HepG2 (cell line): ENCODE measurements around the gene WNK1. TPM values are rescaled to one million over a fixed set of nuclear protein-coding genes. Genes with fewer than 3 reads are reported as not detected.

Source experiments
- ATAC-seq: fragments of 200-7000 bp; cut with Tn5 transposase; 3 replicates; pipeline ENCODE4 v1.9.1; 2020; ENCODE audit warnings: mild to moderate bottlenecking, moderate library complexity
- BruUV-seq: library from RNA; stranded (reverse); fragments of 400-500 nt; replicated peaks from 2 replicates; lab custom pipeline; 2021; lab: Mats Ljungman, UMichigan
- CTCF ChIA-PET: fragments of 300-600 bp; formaldehyde crosslinking; extraction: SDS; loops from one replicate; lab custom pipeline; 2021; ENCODE audit warnings: low total read pairs, inconsistent platforms, low intra/inter-chr PET ratio; lab: Yijun Ruan, JAX
- POLR2A ChIA-PET: fragments of 350-600 bp; sonication (Branson Sonifier 250); formaldehyde crosslinking; loops from one replicate; lab custom pipeline; 2020; ENCODE audit warnings: antibody characterized with exemption, inconsistent platforms; lab: Yijun Ruan, JAX
- DNase-seq: peaks from one replicate; pipeline ENCODE4 v3.0.0-alpha.2; 2015; ENCODE audit warnings: low spot score
- FAIRE-seq: peaks from 3 replicates; lab custom pipeline; 2011; peaks lifted over from hg19 to GRCh38; lab: Jason Lieb, UNC
- H2AFZ ChIP-seq: one replicate; pipeline ENCODE4 v1.6.1; 2011; ENCODE audit warnings: low read length, inconsistent platforms
- H3K27ac ChIP-seq: fragments of 300-600 bp; 3 replicates; pipeline ENCODE4 v1.8.0; 2011; ENCODE audit warnings: mixed run types, mild to moderate bottlenecking, mixed read lengths, low read length, inconsistent platforms; ENCODE audit not compliant: insufficient read depth; ENCODE audit errors: extremely low read length
- H3K27me3 ChIP-seq, 2 experiments: fragments of 200-600 bp in 1 of 2; 2 replicates in 1 of 2; 3 replicates in 1 of 2; pipeline versions ENCODE4 v1.6.0 to v1.8.0; 2011; ENCODE audit warnings: low read length in 2 of 2, mild to moderate bottlenecking in 2 of 2, moderate library complexity in 2 of 2, inconsistent platforms in 1 of 2; ENCODE audit not compliant: insufficient read depth in 2 of 2, control insufficient read depth in 1 of 2
- H3K36me3 ChIP-seq, 2 experiments: fragments of 200-600 bp in 1 of 2; replicated peaks in 1 of 2; 2 replicates in 1 of 2; 3 replicates in 1 of 2; pipeline versions ENCODE4 v1.5.1 to v1.8.0; 2011; ENCODE audit warnings: low read length in 2 of 2, inconsistent platforms in 1 of 2; ENCODE audit not compliant: insufficient read depth in 2 of 2, control insufficient read depth in 1 of 2
- H3K4me1 ChIP-seq: 2 replicates; pipeline ENCODE4 v1.5.1; 2012; ENCODE audit warnings: low read length, inconsistent platforms; ENCODE audit not compliant: insufficient read depth
- H3K4me2 ChIP-seq: 2 replicates; pipeline ENCODE4 v1.6.0; 2011; ENCODE audit warnings: low read depth, low read length, inconsistent platforms
- H3K4me3 ChIP-seq, 3 experiments: fragments of 200-600 bp in 1 of 3; sonication (generic), shearing (Covaris generic) in 1 of 3; replicated peaks in 1 of 3; 2 replicates each; pipeline ENCODE4 v1.5.1; 2011 to 2016; ENCODE audit warnings: low read length in 3 of 3, inconsistent platforms in 2 of 3, low read depth in 2 of 3, mild to moderate bottlenecking in 2 of 3, control low read depth in 1 of 3, mixed read lengths in 1 of 3; ENCODE audit not compliant: insufficient read depth in 1 of 3
- H3K79me2 ChIP-seq: one replicate; pipeline ENCODE4 v1.6.1; 2011; ENCODE audit warnings: low read length, inconsistent platforms; ENCODE audit not compliant: insufficient read depth
- H3K9ac ChIP-seq: 2 replicates; pipeline ENCODE4 v1.6.0; 2011; ENCODE audit warnings: mild to moderate bottlenecking, low read depth, low read length, inconsistent platforms; ENCODE audit not compliant: insufficient read depth
- H3K9me3 ChIP-seq: 2 replicates; pipeline ENCODE4 v1.5.1; 2012; ENCODE audit warnings: mild to moderate bottlenecking, low read length
- H4K20me1 ChIP-seq: 2 replicates; pipeline ENCODE4 v1.6.0; 2011; ENCODE audit warnings: inconsistent platforms, mild to moderate bottlenecking, low read length, moderate library complexity; ENCODE audit not compliant: insufficient read depth
- CENPX ChIP-seq: sonication (generic); formaldehyde crosslinking; IDR thresholded peaks from 2 replicates; pipeline ENCODE4 v1.9.0; 2021; ENCODE audit warnings: mild to moderate bottlenecking, missing genetic modification reagents, moderate library complexity
- EED ChIP-seq: sonication (generic); formaldehyde crosslinking; IDR thresholded peaks from 2 replicates; pipeline ENCODE4 v1.5.0; 2020; ENCODE audit warnings: mild to moderate bottlenecking, missing genetic modification reagents
- HBP1 ChIP-seq: IDR thresholded peaks from 2 replicates; pipeline ENCODE4 v1.6.1; 2016; ENCODE audit warnings: low read depth, control low read depth
- HHEX ChIP-seq: IDR thresholded peaks from 2 replicates; pipeline ENCODE4 v1.6.1; 2016; ENCODE audit warnings: control low read depth
- HNF4G ChIP-seq, 2 experiments: sonication (generic) in 1 of 2; formaldehyde crosslinking in 1 of 2; IDR thresholded peaks; 2 replicates each; pipeline versions ENCODE4 v1.4.0 to v1.6.1; 2011 to 2020; ENCODE audit warnings: borderline replicate concordance in 2 of 2, low read depth in 2 of 2, mild to moderate bottlenecking in 2 of 2, low read length in 1 of 2, missing genetic modification reagents in 1 of 2, moderate library complexity in 1 of 2
- JUND ChIP-seq: sonication (generic); formaldehyde crosslinking; IDR thresholded peaks from 2 replicates; pipeline ENCODE4 v1.8.0; 2022; ENCODE audit warnings: mild to moderate bottlenecking, missing genetic modification reagents
- KDM2A ChIP-seq: sonication (generic); formaldehyde crosslinking; IDR thresholded peaks from 2 replicates; pipeline ENCODE4 v1.4.0; 2020; ENCODE audit warnings: low read depth, missing genetic modification reagents, borderline replicate concordance
- KDM6A ChIP-seq: IDR thresholded peaks from 2 replicates; pipeline ENCODE4 v1.6.1; 2016; ENCODE audit warnings: low read depth
- NPAS2 ChIP-seq: sonication (generic); formaldehyde crosslinking; IDR thresholded peaks from 2 replicates; pipeline ENCODE4 v1.8.0; 2022; ENCODE audit warnings: mild to moderate bottlenecking, missing genetic modification reagents, borderline replicate concordance
- PATZ1 ChIP-seq: sonication (generic); formaldehyde crosslinking; IDR thresholded peaks from 2 replicates; pipeline ENCODE4 v1.4.0; 2020; ENCODE audit warnings: missing genetic modification reagents
- SALL2 ChIP-seq: sonication (generic); formaldehyde crosslinking; IDR thresholded peaks from 2 replicates; pipeline ENCODE4 v1.8.1; 2023; ENCODE audit warnings: mild to moderate bottlenecking, missing genetic modification reagents, inconsistent platforms
- ZFP1 ChIP-seq: IDR thresholded peaks from 2 replicates; pipeline ENCODE4 v1.6.1; 2016
- ZNF30 ChIP-seq: sonication (generic); formaldehyde crosslinking; IDR thresholded peaks from 2 replicates; pipeline ENCODE4 v1.5.0; 2020; ENCODE audit warnings: mild to moderate bottlenecking, missing genetic modification reagents
- ZNF580 ChIP-seq: IDR thresholded peaks from 2 replicates; pipeline ENCODE4 v1.6.1; 2016; ENCODE audit warnings: low read depth, borderline replicate concordance
- WGBS: methylation state at CpG from one replicate; pipeline ENCODE4 v1.1.6; 2017; ENCODE audit warnings: low lambda C conversion rate; 5-methylcytosine and 5-hydroxymethylcytosine counted together
- in situ Hi-C: cut with HindIII; loops from 2 replicates; pipeline ENCODE4 v1.10.0; 2017; ENCODE audit warnings: low pct_unique_long_range_greater_than_20kb; ENCODE audit not compliant: extremely low pct_ligation_motif_present
- intact Hi-C: fragments of 100-400 bp; cut with micrococcal nuclease; formaldehyde crosslinking; loops from one replicate; pipeline ENCODE4 v1.10.0; 2022; ENCODE audit not compliant: unreplicated experiment
- polyA plus RNA-seq, 8 experiments: library from polyadenylated mRNA; depleted of rRNA in 3 of 8; stranded (reverse) in 7 of 8; unstranded in 1 of 8; fragments of >200 nt; fragmentation: Illumina TruSeq in 4 of 8; extraction: Trizol in 4 of 8; gene quantifications; 2 replicates each; pipeline versions ENCODE4 v1.2.1 to v1.2.3, GENCODE V29; 2011 to 2016; ENCODE audit warnings: low read depth in 4 of 8, missing spikeins in 1 of 8, mixed read lengths in 1 of 8; ENCODE audit not compliant: insufficient read depth in 1 of 8
- total RNA-seq, 5 experiments: library from RNA; depleted of rRNA; stranded (reverse); fragments of >200 nt; fragmentation: Illumina TruSeq; extraction: Trizol; gene quantifications; 2 replicates each; pipeline ENCODE4 v1.2.3, GENCODE V29; 2016; ENCODE audit warnings: low read depth in 1 of 5

Gene WNK1
- total and polyA plus RNA-seq, 2 of the 13 experiments (the other 11 are each of a cell fraction or from before 2014, with no cell fraction given) = 31.1 to 54.8 TPM

- no peak for TF ChIP-seq HBP1 (CRISPR knock-in tag)
- no peak for TF ChIP-seq ZNF580
- no peak for TF ChIP-seq EED (CRISPR knock-in tag)
- TF ChIP-seq KDM6A (CRISPR knock-in tag) = no peak
These were observed 84.6 kb downstream of the WNK1 start (continued) for GRCh38 chr12:836952-837351.

- WGBS = 63% methylated on average over 2 of the region's 2 CpGs
- POLR2A ChIA-PET = no interaction called here
- in situ Hi-C loops = no loop called here
These were observed 85.2 kb downstream of the WNK1 start for GRCh38 chr12:837548-837947.

GRCh38 chr12:843609-844008 lies 91.2 kb downstream of the WNK1 start:
- in situ Hi-C loops = no loop called here
- H3K27me3 ChIP-seq = no peaks in the 10 kb centered on the region
- no peak for TF ChIP-seq HNF4G (IDR thresholded peaks at IDR 0.05; ENCODE audit: borderline replicate concordance, low read depth, low read length)
- no peak for TF ChIP-seq HNF4G (CRISPR knock-in tag; IDR thresholded peaks at IDR 0.05; ENCODE audit: borderline replicate concordance, low read depth)
- TF ChIP-seq KDM2A (CRISPR knock-in tag) = no peak
- TF ChIP-seq PATZ1 (CRISPR knock-in tag) = no peak
- no peak for TF ChIP-seq JUND (CRISPR knock-in tag)
- no peak for TF ChIP-seq ZNF30
- no peak for TF ChIP-seq HHEX (CRISPR knock-in tag)
- TF ChIP-seq SALL2 (CRISPR knock-in tag) = no peak
- TF ChIP-seq, all 625 proteins: peak for 0
- ATAC-seq = no peak
- Histone ChIP-seq H3K4me2 (no peak overlapping the region), H3K27ac (no peak overlapping the region), H3K4me3 (no peak overlapping the region), H3K9ac (no peak overlapping the region), H3K79me2 (peaks cover 11% of the 10 kb centered on the region), H4K20me1 (no peaks in the 10 kb centered on the region), H2AFZ (no peak overlapping the region), H3K9me3 (no peaks in the 10 kb centered on the region), H3K4me1 (no peaks in the 10 kb centered on the region), H3K36me3 (peaks cover 5 to 16% of the 10 kb centered on the region in 2 experiments)
- ChIA-PET CTCF (no interaction called here), POLR2A (no interaction called here)
- intact Hi-C loops = no loop called here
- DNase-seq = no peak
- no peak for FAIRE-seq
- no TSS peak for BruUV-seq

More at GRCh38 chr12:837548-837947, 85.2 kb downstream of the WNK1 start:
- Histone ChIP-seq H3K9me3 (no peaks in the 10 kb centered on the region), H4K20me1 (no peaks in the 10 kb centered on the region), H2AFZ (no peak overlapping the region), H3K27ac (no peak overlapping the region), H3K4me2 (no peak overlapping the region), H3K9ac (no peak overlapping the region), H3K27me3 (no peaks in the 10 kb centered on the region), H3K36me3 (peaks cover 6 to 32% of the 10 kb centered on the region in 2 experiments), H3K4me3 (no peak overlapping the region), H3K79me2 (peaks cover 26% of the 10 kb centered on the region), H3K4me1 (peaks cover 11% of the 10 kb centered on the region)
- CTCF ChIA-PET = no interaction called here
- FAIRE-seq (no peak), ATAC-seq (no peak; the same call in 2 of the 3 replicates), DNase-seq (peak; percentile 10)
- intact Hi-C loops = no loop called here
- TF ChIP-seq NPAS2 (CRISPR knock-in tag) = no peak
- TF ChIP-seq ZFP1 (CRISPR knock-in tag) = no peak
- TF ChIP-seq CENPX (CRISPR knock-in tag) = no peak
- BruUV-seq = no TSS peak
